HL-60/S4 treated with retinoic acid at 250 ng/mL for 4 days and 3 days (cell line): ENCODE results near the gene GPRC5D.

Source experiments
- in situ Hi-C: fragments of 300-500 bp; cut with MboI; formaldehyde crosslinking; loops from 2 replicates; pipeline ENCODE4 v1.7.0; 2022; ENCODE audit warnings: low sequenced_read_pairs

Gene GPRC5D

DNA sequence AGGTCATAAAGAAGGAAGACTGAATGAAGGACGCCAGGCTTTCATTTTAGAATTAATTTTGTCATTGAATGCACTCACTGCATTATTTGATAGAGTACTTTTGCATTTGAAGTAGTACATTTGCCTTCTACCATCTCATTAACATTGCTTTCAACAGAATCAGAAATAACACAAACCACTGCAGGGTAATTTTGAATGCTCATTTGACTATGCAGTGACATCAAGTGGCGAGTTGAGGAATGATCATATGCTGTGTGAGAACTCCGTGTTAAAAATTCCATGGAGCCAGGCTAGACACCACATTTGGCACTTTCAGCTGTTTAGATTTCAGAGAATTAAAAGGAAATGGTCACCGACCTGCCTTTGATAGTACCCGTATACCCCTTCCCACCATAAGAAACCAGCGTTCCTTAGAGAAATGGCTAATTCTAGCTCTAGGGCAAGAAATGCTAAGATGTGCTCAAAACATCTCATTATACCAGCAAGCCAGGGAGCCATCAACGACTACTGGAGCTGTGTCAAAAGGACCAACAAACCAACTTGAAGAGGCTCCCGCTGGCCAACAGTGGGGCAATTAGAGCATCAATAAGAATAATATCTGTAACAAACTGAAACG is 31.6 kb upstream of the GPRC5D start:
- in situ Hi-C loops = loop anchor here (25.0 kb wide), 1 partner anchor 621 kb away; the partner anchor contains the start of genes BORCS5 and MANSC1

DNA sequence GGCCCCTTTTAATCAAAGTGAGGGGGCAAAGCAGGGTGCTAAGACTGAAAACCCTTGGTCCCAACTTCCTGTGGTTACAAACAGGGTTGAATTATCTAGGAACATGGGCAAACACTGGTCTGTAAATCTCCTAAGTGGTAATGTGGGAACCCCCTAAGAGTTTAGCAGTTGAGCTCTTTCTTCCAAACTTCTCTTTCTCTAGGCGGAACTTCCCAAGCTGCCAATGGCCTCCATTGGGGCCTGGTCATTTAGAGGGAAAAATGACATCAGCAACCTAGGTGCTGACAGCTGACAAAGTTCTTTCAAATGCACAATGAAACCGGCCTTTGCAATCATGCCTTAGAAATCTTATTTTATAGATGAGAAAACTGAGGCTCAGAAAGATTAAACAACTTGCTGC is 30.4 kb upstream of the GPRC5D start:
- in situ Hi-C loops = loop anchor here (25.0 kb wide), 1 partner anchor 620 kb away; the partner anchor contains the start of genes BORCS5 and MANSC1

DNA sequence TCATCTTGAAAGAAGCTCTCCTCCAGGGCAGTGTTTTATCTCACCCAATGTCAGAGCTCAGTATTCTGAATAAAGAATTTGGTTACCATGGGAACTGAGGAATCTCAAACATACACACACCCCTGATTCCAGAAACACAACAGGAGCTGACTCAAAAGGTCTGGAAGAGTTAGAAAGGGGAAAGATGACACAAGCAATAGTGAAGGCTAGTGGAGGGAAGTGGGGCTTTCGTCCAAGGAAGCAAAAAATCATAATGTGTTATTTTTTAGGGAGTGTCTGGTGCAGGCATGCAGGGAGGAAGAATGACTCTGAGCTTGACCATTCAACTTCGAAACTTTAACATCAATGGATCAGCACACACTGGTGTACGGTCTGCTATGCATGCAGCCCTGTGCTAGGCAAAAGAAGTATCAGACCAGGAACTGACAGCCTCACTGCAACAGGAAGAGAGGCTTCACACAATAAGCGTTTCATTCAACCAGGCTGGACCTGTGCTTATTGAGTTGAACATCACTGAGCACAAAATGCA is 27.8 kb upstream of the GPRC5D start:
- in situ Hi-C loops = loop anchor here (25.0 kb wide), 1 partner anchor 617 kb away; the partner anchor contains the start of genes BORCS5 and MANSC1

DNA sequence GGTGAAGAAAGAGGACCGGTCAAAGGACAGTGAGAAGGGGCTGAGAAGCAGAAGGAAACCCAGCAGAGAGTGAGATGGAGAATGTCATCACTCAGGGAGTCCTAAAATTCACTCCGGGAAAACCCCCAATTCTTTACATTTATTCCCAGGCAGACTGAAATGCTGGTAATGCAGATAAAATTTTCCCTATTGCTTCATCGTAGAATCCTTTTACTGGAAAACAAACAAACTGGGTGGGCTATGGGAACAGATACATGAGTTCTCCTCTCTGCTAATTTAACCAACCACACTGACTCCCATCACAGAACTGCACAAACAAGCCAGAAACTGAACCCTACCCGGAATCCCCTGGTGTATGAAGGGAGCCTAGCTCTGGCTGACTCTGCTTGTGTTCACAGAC is 27.2 kb upstream of the GPRC5D start:
- in situ Hi-C loops = loop anchor here (25.0 kb wide), 1 partner anchor 617 kb away; the partner anchor contains the start of genes BORCS5 and MANSC1

DNA sequence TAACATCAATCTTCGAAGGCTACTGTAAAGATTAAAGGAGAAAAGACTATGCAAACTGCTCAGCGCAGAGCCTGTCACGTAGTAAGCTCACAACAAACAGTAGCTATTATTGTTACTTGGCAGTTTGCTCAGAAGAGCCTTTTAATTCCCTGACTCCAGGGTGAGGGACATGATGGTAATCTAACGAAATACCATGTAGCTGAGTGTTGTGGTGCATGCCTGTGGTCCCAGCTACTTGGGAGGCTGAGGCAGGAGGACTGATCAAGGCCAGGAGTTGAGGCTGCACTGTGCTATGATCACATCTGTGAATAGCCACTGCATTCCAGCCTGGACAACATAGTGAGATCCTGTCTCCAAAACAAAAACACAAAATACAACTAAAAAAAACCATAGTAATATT is 25.3 kb upstream of the GPRC5D start:
- in situ Hi-C loops = loop anchor here (25.0 kb wide), 1 partner anchor 615 kb away; the partner anchor contains the start of genes BORCS5 and MANSC1

GRCh38 chr12:12976366-12976765 is 24.4 kb upstream of the GPRC5D start:
- in situ Hi-C loops = loop anchor here (25.0 kb wide), 1 partner anchor 614 kb away; the partner anchor contains the start of genes BORCS5 and MANSC1

- in situ Hi-C loops = loop anchor here (25.0 kb wide), 1 partner anchor 613 kb away; the partner anchor contains the start of genes BORCS5 and MANSC1
These were observed 23.5 kb upstream of the GPRC5D start for GRCh38 chr12:12975322-12976077.

- in situ Hi-C loops = no loop called here
These were observed 22.2 kb upstream of the GPRC5D start for GRCh38 chr12:12974211-12974610.

- in situ Hi-C loops = no loop called here
These were observed 21.0 kb upstream of the GPRC5D start for GRCh38 chr12:12973019-12973418.

- in situ Hi-C loops = no loop called here
These were observed 13.9 kb upstream of the GPRC5D start for GRCh38 chr12:12965836-12966235.

DNA sequence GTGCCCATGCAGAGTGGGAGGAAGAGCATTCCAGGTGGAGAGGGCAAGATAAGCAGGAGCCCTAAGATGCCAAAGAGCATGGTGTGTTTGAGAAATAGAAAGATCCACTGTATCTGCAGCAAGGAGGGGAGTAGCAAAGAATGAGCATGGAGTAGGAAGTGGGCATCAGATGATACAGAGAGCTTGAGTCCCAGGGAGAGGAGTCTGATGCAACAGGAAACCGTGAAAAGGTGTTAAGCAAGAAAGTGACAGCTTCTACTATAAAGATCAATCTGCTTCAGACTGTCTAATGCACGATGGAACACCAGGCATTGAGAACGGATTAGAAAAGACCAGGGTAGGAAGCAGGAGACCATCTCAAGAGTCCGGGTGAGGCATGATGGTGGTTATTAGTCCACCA is 12.3 kb upstream of the GPRC5D start:
- in situ Hi-C loops = no loop called here

GRCh38 chr12:12960639-12961209 is 8.8 kb upstream of the GPRC5D start:
- in situ Hi-C loops = no loop called here

- in situ Hi-C loops = no loop called here
These were observed 6.9 kb upstream of the GPRC5D start for GRCh38 chr12:12958886-12959285.

GRCh38 chr12:12954878-12955625 is 3.1 kb upstream of the GPRC5D start:
- in situ Hi-C loops = no loop called here

DNA sequence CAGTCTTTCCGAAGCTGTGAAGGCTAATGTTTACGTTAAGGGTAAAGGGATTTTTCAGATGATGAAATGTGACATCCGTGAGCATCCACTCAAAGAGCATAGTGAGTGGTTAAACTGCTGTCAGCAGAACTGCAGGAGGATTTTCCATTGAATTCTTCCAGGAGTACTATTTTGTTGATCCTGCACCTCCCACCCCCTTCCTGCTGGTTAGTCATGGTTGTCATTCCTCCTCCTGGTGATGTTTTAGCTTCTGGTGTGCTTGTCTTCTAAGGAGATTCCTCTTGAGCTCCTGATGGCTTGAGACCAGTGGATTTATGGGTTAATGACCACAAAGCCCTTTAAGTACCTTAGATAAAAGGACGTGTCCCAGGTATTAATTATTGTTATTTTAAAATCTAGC is 2.4 kb upstream of the GPRC5D start:
- in situ Hi-C loops = no loop called here

DNA sequence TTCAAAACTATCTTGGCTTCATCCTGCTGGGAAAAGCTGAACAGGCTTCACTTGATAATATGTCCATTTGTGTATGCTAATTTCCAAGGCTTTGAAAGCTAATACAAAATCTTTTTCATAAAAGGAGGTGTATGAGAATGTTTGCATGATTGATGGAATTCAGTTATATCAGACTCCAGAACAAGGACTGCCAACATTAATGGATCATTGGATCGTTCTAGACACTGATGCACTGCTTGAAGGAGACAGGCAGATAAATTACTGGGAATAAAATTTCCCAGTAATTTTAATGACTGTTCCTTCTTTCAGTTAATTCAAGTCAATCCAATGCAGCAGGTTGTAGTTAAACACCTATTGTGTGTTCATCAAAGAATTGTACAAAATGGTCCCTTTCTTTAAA is 466 bp downstream of the GPRC5D start:
- in situ Hi-C loops = no loop called here

DNA sequence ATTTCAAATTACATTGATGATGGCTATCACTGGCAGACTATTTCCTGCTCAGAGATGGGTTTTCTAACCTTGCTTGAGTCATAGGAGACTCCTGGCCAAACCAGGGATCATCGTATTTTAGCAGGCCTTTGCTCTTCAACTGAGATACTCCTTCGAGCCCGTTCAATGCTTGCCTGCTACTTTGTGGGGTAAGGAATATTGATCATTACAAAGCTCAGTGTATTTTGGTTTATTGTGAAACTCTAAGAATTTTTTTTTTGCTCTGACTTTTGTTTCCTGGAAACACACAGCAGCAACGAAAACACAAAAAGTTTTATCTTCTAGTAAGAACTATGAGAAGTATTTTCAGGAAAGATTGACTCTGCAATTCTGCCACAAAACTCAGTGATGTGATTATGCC is 4.1 kb downstream of the GPRC5D start:
- in situ Hi-C loops = no loop called here

- in situ Hi-C loops = no loop called here
These were observed 5.1 kb downstream of the GPRC5D start for GRCh38 chr12:12946686-12947355.

DNA sequence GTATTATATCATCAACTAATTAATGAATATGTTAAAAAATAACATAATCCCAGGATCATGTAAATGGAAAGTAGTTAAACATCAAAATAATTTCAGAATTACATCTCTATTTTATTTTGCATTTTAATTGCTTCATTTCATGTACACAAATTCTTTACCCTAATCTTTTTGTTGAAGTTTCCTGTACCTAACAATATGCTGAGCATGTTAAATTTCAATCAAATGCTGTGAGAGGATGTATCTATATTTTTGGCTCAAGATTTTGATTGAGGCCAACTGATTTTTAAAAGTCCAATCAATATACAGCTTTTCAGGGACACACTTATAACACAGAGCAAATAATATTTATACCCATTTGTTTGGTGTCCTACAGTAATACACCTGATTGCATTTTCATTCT is 6.4 kb downstream of the GPRC5D start:
- in situ Hi-C loops = no loop called here

- in situ Hi-C loops = no loop called here
These were observed 8.2 kb downstream of the GPRC5D start for GRCh38 chr12:12943586-12944260.
